MCF 10A (cell line): ENCODE measurements around the gene PLAGL2. TPM values are rescaled to one million over a fixed set of nuclear protein-coding genes. Genes with fewer than 3 reads are reported as not detected.

Source experiments
- BruUV-seq: library from RNA; stranded (reverse); fragments of 400-500 nt; replicated peaks from 2 replicates; lab custom pipeline; 2021; lab: Mats Ljungman, UMichigan
- CTCF ChIA-PET: fragments of 300-600 bp; sonication (Branson Sonifier 250); formaldehyde crosslinking; extraction: SDS; loops from one replicate; lab custom pipeline; 2021; ENCODE audit warnings: antibody characterized with exemption, inconsistent platforms; lab: Yijun Ruan, JAX
- POLR2A ChIA-PET: fragments of 300-600, 350-650 bp; sonication (Branson Sonifier 250); formaldehyde crosslinking; extraction: SDS; loops from one replicate; lab custom pipeline; 2020; ENCODE audit warnings: antibody characterized with exemption, inconsistent platforms; lab: Yijun Ruan, JAX
- DNase-seq: peaks from one replicate; pipeline ENCODE4 v3.0.0-alpha.2; 2018; ENCODE audit not compliant: unreplicated experiment
- H3K27ac Mint-ChIP-seq: one replicate; pipeline ENCODE4 v1.8.0; 2022; ENCODE audit warnings: mild to moderate bottlenecking, low read depth, mixed read lengths; ENCODE audit not compliant: unreplicated experiment
- H3K27me3 Mint-ChIP-seq: one replicate; pipeline ENCODE4 v1.8.0; 2022; ENCODE audit warnings: mixed read lengths; ENCODE audit not compliant: insufficient read depth, unreplicated experiment
- H3K36me3 Mint-ChIP-seq: one replicate; pipeline ENCODE4 v1.8.0; 2022; ENCODE audit warnings: mild to moderate bottlenecking, moderate library complexity, mixed read lengths; ENCODE audit not compliant: insufficient read depth, unreplicated experiment
- H3K4me1 Mint-ChIP-seq: one replicate; pipeline ENCODE4 v1.8.0; 2022; ENCODE audit warnings: mixed read lengths; ENCODE audit not compliant: insufficient read depth, unreplicated experiment
- H3K4me3 Mint-ChIP-seq: one replicate; pipeline ENCODE4 v1.8.0; 2022; ENCODE audit warnings: mild to moderate bottlenecking, moderate library complexity, mixed read lengths; ENCODE audit not compliant: unreplicated experiment
- H3K9me3 Mint-ChIP-seq: one replicate; pipeline ENCODE4 v1.8.0; 2022; ENCODE audit warnings: mixed read lengths; ENCODE audit not compliant: unreplicated experiment
- CTCF ChIP-seq: fragments of 200-600 bp; IDR thresholded peaks from one replicate; pipeline ENCODE4 v1.8.0; 2022; ENCODE audit warnings: antibody characterized with exemption, mild to moderate bottlenecking; ENCODE audit not compliant: unreplicated experiment
- intact Hi-C: fragments of 100-400 bp; cut with micrococcal nuclease; formaldehyde crosslinking; loops from 2 replicates; pipeline ENCODE4 v1.14.1; 2022
- total RNA-seq: library from RNA; stranded (reverse); gene quantifications from 2 replicates; pipeline ENCODE4 v1.2.3, GENCODE V29; 2022

PLAGL2 gene
- total RNA-seq, 1 experiment from 2014 or later, result 18.6 TPM

DNA sequence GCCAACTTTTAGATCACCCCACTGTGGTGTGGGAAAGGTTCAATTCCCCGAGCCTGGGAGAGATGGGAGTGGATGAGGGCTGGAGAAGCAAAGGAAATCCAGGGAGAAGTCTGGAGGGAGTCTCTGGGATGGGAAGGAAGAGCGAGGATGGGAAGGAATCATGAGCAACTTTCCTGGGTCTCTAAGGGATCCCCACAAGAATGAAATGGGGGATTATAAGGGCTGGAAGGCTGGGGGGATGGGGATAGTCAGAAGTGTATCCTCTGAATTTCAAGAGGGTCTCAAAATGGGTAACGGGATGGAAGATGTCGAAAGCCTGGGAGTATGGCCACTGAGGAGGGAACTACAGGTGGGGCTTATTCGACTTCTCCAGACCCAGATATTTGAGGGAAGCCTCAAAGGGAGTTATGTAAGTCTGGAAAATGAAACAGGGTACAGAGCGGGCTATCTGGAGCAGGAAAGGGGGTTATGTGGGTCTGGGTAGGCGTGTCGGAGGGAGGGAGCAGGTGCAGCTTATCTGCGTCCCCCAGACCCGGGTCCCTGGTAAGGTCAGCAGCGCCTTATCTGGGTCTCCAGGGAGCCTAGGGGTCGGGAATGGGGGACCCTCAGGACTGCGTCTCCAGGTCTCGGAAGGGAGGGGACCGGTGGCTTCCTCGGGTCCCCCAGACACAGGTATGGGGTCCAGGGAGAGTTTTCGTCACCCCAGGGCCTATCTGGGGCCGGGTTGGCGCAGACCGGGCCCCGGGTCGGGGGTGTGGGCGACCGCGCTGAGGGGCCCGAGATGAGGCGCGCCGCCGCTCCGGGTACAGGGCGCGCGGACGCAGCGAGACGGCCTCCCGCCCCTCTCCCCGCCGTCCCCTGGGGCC is 550 bp downstream of the PLAGL2 start:
- POLR2A ChIA-PET, result interaction anchor here (1.0 to 2.6 kb wide), 2 partner anchors 151 to 152 kb away, joined by 3 to 17 read pairs; no protein-coding TSS in a partner anchor
- no peak for DNase-seq
- Mint-ChIP-seq H3K9me3 (no peaks in the 10 kb centered on the region), H3K27me3 (no peaks in the 10 kb centered on the region), H3K4me3 (peak overlapping the region; percentile 100), H3K4me1 (peaks cover 73% of the 10 kb centered on the region), H3K27ac (peak overlapping the region; percentile 100), H3K36me3 (peaks cover 29% of the 10 kb centered on the region)
- CTCF ChIA-PET, result no interaction called here
- intact Hi-C loops, result loop anchor here (2.0 to 5.0 kb wide), 5 partner anchors 52 to 385 kb away; partner anchors contain the start of gene ASXL1
- no peak for TF ChIP-seq CTCF
- no TSS peak for BruUV-seq

DNA sequence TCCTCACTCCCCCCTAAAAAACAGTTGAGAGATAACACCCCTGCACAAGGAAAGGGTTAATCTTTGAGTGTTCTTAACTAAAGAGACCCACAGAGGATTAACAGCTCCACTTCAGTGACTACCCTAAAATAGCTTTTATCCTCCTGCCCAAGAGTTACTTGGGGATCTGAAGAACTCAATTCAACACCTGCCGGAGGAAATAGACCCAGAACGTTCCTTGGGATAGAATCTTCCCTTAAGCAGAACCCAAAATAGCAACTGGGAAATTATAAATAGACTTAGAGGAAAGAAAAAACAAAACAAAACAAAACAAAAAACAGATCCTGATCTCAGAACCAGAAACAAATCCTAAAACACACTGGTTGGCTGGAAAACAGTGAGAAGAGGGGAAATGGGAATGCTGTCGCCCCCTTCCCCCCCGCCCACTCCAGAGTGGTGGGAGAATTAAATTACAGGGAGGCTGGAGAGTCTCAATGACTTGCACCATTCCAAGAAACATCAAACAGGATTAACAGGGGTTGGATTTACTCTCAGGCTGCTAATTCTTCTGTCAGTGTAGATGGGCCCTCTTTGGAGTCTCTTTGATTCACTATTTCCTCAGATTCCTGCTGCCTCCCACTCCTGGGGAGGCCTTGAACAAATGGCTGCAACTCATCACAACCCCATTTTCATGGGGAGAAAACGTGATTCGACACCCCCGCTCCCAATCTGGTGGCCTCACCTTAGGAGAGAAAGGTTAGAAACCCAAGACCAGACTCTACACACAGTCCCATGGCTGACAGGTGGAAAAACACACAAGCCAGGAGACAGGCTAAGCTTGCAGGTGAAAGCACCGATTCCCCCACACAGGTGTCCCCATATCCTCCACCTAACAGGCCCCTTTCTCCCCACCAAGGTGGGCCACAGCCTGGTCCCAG is 1.4 kb downstream of the PLAGL2 start:
- Mint-ChIP-seq H3K27me3 (no peaks in the 10 kb centered on the region), H3K36me3 (peaks cover 29% of the 10 kb centered on the region), H3K4me3 (peak overlapping the region; percentile 100), H3K27ac (peak overlapping the region; percentile 100), H3K4me1 (peaks cover 67% of the 10 kb centered on the region), H3K9me3 (no peaks in the 10 kb centered on the region)
- ChIA-PET CTCF (interaction anchor here (0.7 to 1.0 kb wide), 2 partner anchors 96 to 333 kb away, joined by 3 to 4 read pairs; partner anchors contain the start of gene TM9SF4), POLR2A (interaction anchor here (0.7 to 3.2 kb wide), 13 partner anchors 9 to 1906 kb away, joined by 3 to 23 read pairs (median 4); partner anchors contain the start of genes ASXL1, EIF2S2 and TM9SF4)
- TSS peak; percentile 32 for BruUV-seq
- no peak for DNase-seq
- intact Hi-C loops, result loop anchor here (2.0 to 5.0 kb wide), 5 partner anchors 51 to 384 kb away; partner anchors contain the start of gene ASXL1
- no peak for TF ChIP-seq CTCF

- Mint-ChIP-seq H3K27me3 (no peaks in the 10 kb centered on the region), H3K27ac (peak overlapping the region; percentile 100), H3K4me3 (peak overlapping the region; percentile 100), H3K36me3 (peaks cover 34% of the 10 kb centered on the region), H3K9me3 (no peaks in the 10 kb centered on the region), H3K4me1 (peaks cover 67% of the 10 kb centered on the region)
- TF ChIP-seq CTCF, result no peak
- intact Hi-C loops, result loop anchor here (5.0 kb wide), 3 partner anchors 152 to 383 kb away; partner anchors contain the start of gene ASXL1
- peak; percentile 46 for DNase-seq
- POLR2A ChIA-PET, result interaction anchor here (0.7 to 3.2 kb wide), 19 partner anchors 10 to 1907 kb away, joined by 3 to 23 read pairs (median 4); partner anchors contain the start of genes ASXL1, EIF2S2 and TM9SF4
- TSS peak; percentile 25 for BruUV-seq
- CTCF ChIA-PET, result interaction anchor here (0.7 to 1.0 kb wide), 2 partner anchors 95 to 334 kb away, joined by 3 to 4 read pairs; partner anchors contain the start of gene TM9SF4
Observed at GRCh38 chr20:32205110-32205842, 2.3 kb downstream of the PLAGL2 start.
